ENCODE measurements around the gene SRGAP1.

SRGAP1 gene

GRCh38 chr12:64190140-64190539 lies 345.6 kb downstream of the SRGAP1 start:
- Histone ChIP-seq H3K4me1 (ENCODE audit: control insufficient read depth, insufficient read depth, low read length) (no peaks in the 10 kb centered on the region), H3K4me3 (ENCODE audit: low read depth, low read length) (no peak overlapping the region), H3K36me3 (ENCODE audit: control insufficient read depth in 2 of 2, insufficient read depth in 1 of 2, low read length in 2 of 2) (peaks cover 6 to 11% of the 10 kb centered on the region in 2 experiments), H3K27ac (ENCODE audit: extremely low read depth, low read depth, low read length) (no peak overlapping the region), H3K9me3 (ENCODE audit: control insufficient read depth, insufficient read depth, low read depth, low read length) (no peaks in the 10 kb centered on the region)
- ChIA-PET CTCF (interaction anchor here (1.3 kb wide), 1 partner anchor 364 kb away, joined by 3 read pairs; no protein-coding TSS in a partner anchor), POLR2A (interaction anchor here (0.6 kb wide), 1 partner anchor 179 kb away, joined by 3 read pairs; no protein-coding TSS in a partner anchor)
- no peak for TF ChIP-seq ZNF664 (tag by site-specific recombination; IDR thresholded peaks at IDR 0.05)
- TF ChIP-seq ZNF148 (tag by site-specific recombination; IDR thresholded peaks at IDR 0.05; ENCODE audit: borderline replicate concordance): no peak
- TF ChIP-seq ZNF600 (tag by site-specific recombination; IDR thresholded peaks at IDR 0.05): no peak
- no peak for TF ChIP-seq ZNF423 (tag by site-specific recombination; IDR thresholded peaks at IDR 0.05)
- TF ChIP-seq ZNF623 (tag by site-specific recombination; IDR thresholded peaks at IDR 0.05): no peak
- no peak for TF ChIP-seq ZNF24 (tag by site-specific recombination; IDR thresholded peaks at IDR 0.05)

GRCh38 chr12:64192644-64193444 lies 348.3 kb downstream of the SRGAP1 start:
- POLR2A ChIA-PET: no interaction called here
- Histone ChIP-seq H3K27ac (ENCODE audit: extremely low read depth, low read depth, low read length) (no peak overlapping the region), H3K4me1 (ENCODE audit: control insufficient read depth, insufficient read depth, low read length) (no peaks in the 10 kb centered on the region), H3K4me3 (ENCODE audit: low read depth, low read length) (no peak overlapping the region), H3K9me3 (ENCODE audit: control insufficient read depth, insufficient read depth, low read depth, low read length) (no peaks in the 10 kb centered on the region), H3K36me3 (ENCODE audit: control insufficient read depth in 2 of 2, insufficient read depth in 1 of 2, low read length in 2 of 2) (peaks cover 6 to 11% of the 10 kb centered on the region in 2 experiments)
- CTCF ChIA-PET: no interaction called here
- no peak for TF ChIP-seq ZNF561 (tag by site-specific recombination; IDR thresholded peaks at IDR 0.05; ENCODE audit: borderline replicate concordance)
- no peak for TF ChIP-seq ZNF677 (tag by site-specific recombination; IDR thresholded peaks at IDR 0.05)
- no peak for TF ChIP-seq ZSCAN23 (tag by site-specific recombination; IDR thresholded peaks at IDR 0.05)
- no peak for TF ChIP-seq FEZF1 (tag by site-specific recombination; IDR thresholded peaks at IDR 0.05)
- TF ChIP-seq GFI1B (tag by site-specific recombination; IDR thresholded peaks at IDR 0.05): no peak
- TF ChIP-seq SALL2 (tag by site-specific recombination; IDR thresholded peaks at IDR 0.05; ENCODE audit: borderline replicate concordance): no peak
- TF ChIP-seq ZBTB10 (tag by site-specific recombination; IDR thresholded peaks at IDR 0.05): no peak
- no peak for TF ChIP-seq ZNF544 (tag by site-specific recombination; IDR thresholded peaks at IDR 0.05)
- TF ChIP-seq HIC1 (tag by site-specific recombination; IDR thresholded peaks at IDR 0.05): no peak
- no peak for TF ChIP-seq ZNF223 (tag by site-specific recombination; IDR thresholded peaks at IDR 0.05)
